ENCODE results near the gene TTC23.

The TTC23 gene

GRCh38 chr15:99145005-99145404 is 104.4 kb downstream of the TTC23 start:
- in situ Hi-C loops (cut with MboI; ENCODE audit: low pct_unique_long_range_greater_than_20kb, low sequenced_read_pairs, unreplicated experiment): no loop called here
- TF ChIP-seq, protein P1, sequence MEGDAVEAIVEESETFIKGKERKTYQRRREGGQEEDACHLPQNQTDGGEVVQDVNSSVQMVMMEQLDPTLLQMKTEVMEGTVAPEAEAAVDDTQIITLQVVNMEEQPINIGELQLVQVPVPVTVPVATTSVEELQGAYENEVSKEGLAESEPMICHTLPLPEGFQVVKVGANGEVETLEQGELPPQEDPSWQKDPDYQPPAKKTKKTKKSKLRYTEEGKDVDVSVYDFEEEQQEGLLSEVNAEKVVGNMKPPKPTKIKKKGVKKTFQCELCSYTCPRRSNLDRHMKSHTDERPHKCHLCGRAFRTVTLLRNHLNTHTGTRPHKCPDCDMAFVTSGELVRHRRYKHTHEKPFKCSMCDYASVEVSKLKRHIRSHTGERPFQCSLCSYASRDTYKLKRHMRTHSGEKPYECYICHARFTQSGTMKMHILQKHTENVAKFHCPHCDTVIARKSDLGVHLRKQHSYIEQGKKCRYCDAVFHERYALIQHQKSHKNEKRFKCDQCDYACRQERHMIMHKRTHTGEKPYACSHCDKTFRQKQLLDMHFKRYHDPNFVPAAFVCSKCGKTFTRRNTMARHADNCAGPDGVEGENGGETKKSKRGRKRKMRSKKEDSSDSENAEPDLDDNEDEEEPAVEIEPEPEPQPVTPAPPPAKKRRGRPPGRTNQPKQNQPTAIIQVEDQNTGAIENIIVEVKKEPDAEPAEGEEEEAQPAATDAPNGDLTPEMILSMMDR (IDR thresholded peaks at IDR 0.05; ENCODE audit: extremely low read depth, insufficient read depth, missing control alignments): no peak
- no peak for DNase-seq (ENCODE audit: low spot score)

GRCh38 chr15:99143655-99144610 is 105.4 kb downstream of the TTC23 start:
- DNase-seq (ENCODE audit: low spot score): no peak
- in situ Hi-C loops (cut with MboI; ENCODE audit: low pct_unique_long_range_greater_than_20kb, low sequenced_read_pairs, unreplicated experiment): no loop called here
- TF ChIP-seq, protein P1 (IDR thresholded peaks at IDR 0.05; ENCODE audit: extremely low read depth, insufficient read depth, missing control alignments): no peak

DNA sequence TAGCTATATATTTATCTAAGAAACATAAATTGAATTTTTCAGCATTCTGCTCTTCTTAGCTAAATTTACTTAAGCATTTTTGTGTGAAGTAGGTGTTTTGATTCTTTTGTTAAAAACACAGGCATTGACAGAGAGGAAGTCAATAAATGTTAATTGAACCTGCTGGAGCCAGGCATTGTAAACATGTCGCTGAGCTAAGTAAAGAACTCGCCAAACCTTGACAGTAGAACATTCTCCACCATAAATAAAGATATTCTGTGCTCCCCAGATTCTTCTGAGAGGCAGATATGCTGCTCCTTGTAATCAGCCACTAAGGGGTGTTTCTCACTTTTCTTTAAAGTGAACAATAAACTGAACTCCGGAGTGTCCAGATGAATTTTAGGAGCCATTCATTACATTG is 106.1 kb downstream of the TTC23 start:
- in situ Hi-C loops (cut with MboI; ENCODE audit: low pct_unique_long_range_greater_than_20kb, low sequenced_read_pairs, unreplicated experiment): no loop called here
- no peak for DNase-seq (ENCODE audit: low spot score)
- TF ChIP-seq, protein P1 (IDR thresholded peaks at IDR 0.05; ENCODE audit: extremely low read depth, insufficient read depth, missing control alignments): no peak

- in situ Hi-C loops (cut with MboI; ENCODE audit: low pct_unique_long_range_greater_than_20kb, low sequenced_read_pairs, unreplicated experiment): no loop called here
Measured at GRCh38 chr15:99142562-99142961, 106.8 kb downstream of the TTC23 start.

GRCh38 chr15:99141943-99142342 is 107.4 kb downstream of the TTC23 start:
- in situ Hi-C loops (cut with MboI; ENCODE audit: low pct_unique_long_range_greater_than_20kb, low sequenced_read_pairs, unreplicated experiment): no loop called here
- TF ChIP-seq, protein P1 (IDR thresholded peaks at IDR 0.05; ENCODE audit: extremely low read depth, insufficient read depth, missing control alignments): no peak
- DNase-seq (ENCODE audit: low spot score): no peak

More at GRCh38 chr15:99142562-99142961, 106.8 kb downstream of the TTC23 start:
- no peak for DNase-seq (ENCODE audit: low spot score)
- TF ChIP-seq, protein P1 (IDR thresholded peaks at IDR 0.05; ENCODE audit: extremely low read depth, insufficient read depth, missing control alignments): no peak

- TF ChIP-seq, protein P1 (IDR thresholded peaks at IDR 0.05; ENCODE audit: extremely low read depth, insufficient read depth, missing control alignments): no peak
- no peak for DNase-seq (ENCODE audit: low spot score)
Measured at GRCh38 chr15:99140590-99140989, 108.8 kb downstream of the TTC23 start.

More at GRCh38 chr15:99140590-99140989, 108.8 kb downstream of the TTC23 start:
- in situ Hi-C loops (cut with MboI; ENCODE audit: low pct_unique_long_range_greater_than_20kb, low sequenced_read_pairs, unreplicated experiment): no loop called here

All from GM13977 (cell line).